Panc1 (cell line): ENCODE data around the gene CD14. TPM values are rescaled to one million over a fixed set of nuclear protein-coding genes. Genes with fewer than 3 reads are reported as not detected.
"Not testable (repeated sequence)": the region's sequence is repeated elsewhere in the genome, so short reads cannot be mapped to it uniquely, and the experiment has no call there.

ENCODE experiments used
- ATAC-seq: fragments of 200-7000 bp; cut with Tn5 transposase; 2 replicates; pipeline ENCODE4 v1.9.1; 2020; ENCODE audit warnings: mild to moderate bottlenecking, moderate library complexity
- BruUV-seq: library from RNA; stranded (reverse); fragments of 400-500 nt; replicated peaks from 2 replicates; lab custom pipeline; 2021; lab: Mats Ljungman, UMichigan
- CTCF ChIA-PET: fragments of 300-600 bp; sonication (Branson Sonifier 250); formaldehyde crosslinking; loops from one replicate; lab custom pipeline; 2022; ENCODE audit warnings: antibody characterized with exemption; lab: Charles Lee
- POLR2A ChIA-PET: fragments of 300-600 bp; sonication (Branson Sonifier 250); formaldehyde crosslinking; loops from one replicate; lab custom pipeline; 2022; ENCODE audit warnings: antibody characterized with exemption; lab: Charles Lee
- DNase-seq: peaks from one replicate; pipeline ENCODE4 v3.0.0-alpha.2; 2010; ENCODE audit warnings: low read depth, low spot score
- H3K27ac ChIP-seq: 2 replicates; pipeline ENCODE4 v1.5.1; 2011; ENCODE audit warnings: mild to moderate bottlenecking, low read length, inconsistent platforms
- H3K27me3 ChIP-seq: fragments of 200-500 bp; sonication (Bioruptor generic); 2 replicates; pipeline ENCODE4 v1.6.0; 2014; ENCODE audit warnings: low read length, inconsistent platforms; ENCODE audit not compliant: control insufficient read depth, insufficient read depth
- H3K36me3 ChIP-seq: fragments of 200-500 bp; sonication (Bioruptor generic); 2 replicates; pipeline ENCODE4 v1.5.1; 2014; ENCODE audit warnings: inconsistent platforms, mild to moderate bottlenecking, low read length, moderate library complexity; ENCODE audit not compliant: control insufficient read depth, insufficient read depth
- H3K4me1 ChIP-seq: 2 replicates; pipeline ENCODE4 v1.5.1; 2011; ENCODE audit warnings: inconsistent platforms, mild to moderate bottlenecking, low read length, moderate library complexity; ENCODE audit not compliant: control insufficient read depth, insufficient read depth
- H3K4me3 ChIP-seq, 2 experiments: 2 replicates each; pipeline ENCODE4 v1.5.1; 2011 to 2012; ENCODE audit warnings: low read depth in 2 of 2, low read length in 2 of 2, mild to moderate bottlenecking in 2 of 2, inconsistent platforms in 1 of 2, moderate library complexity in 1 of 2
- H3K9me3 ChIP-seq: fragments of 200-500 bp; sonication (Bioruptor generic); 2 replicates; pipeline ENCODE4 v1.5.1; 2014; ENCODE audit warnings: low read depth, mild to moderate bottlenecking, inconsistent platforms, low read length, moderate library complexity; ENCODE audit not compliant: control insufficient read depth, insufficient read depth
- CTCF ChIP-seq: fragments of 450-650 bp; IDR thresholded peaks from 2 replicates; pipeline ENCODE4 v1.5.1; 2017; ENCODE audit warnings: mild to moderate bottlenecking
- POLR2AphosphoS5 ChIP-seq: IDR thresholded peaks from 2 replicates; pipeline ENCODE4 v1.6.1; 2012; ENCODE audit warnings: mild to moderate bottlenecking, low read depth, low read length, moderate library complexity
- REST ChIP-seq, 2 experiments: IDR thresholded peaks; 2 replicates each; pipeline ENCODE4 v1.6.1; 2011 to 2012; ENCODE audit warnings: low read depth in 2 of 2, control low read depth in 1 of 2, low read length in 1 of 2, mild to moderate bottlenecking in 1 of 2, moderate library complexity in 1 of 2; ENCODE audit not compliant: insufficient read depth in 1 of 2
- SIN3A ChIP-seq: IDR thresholded peaks from 2 replicates; pipeline ENCODE4 v1.6.1; 2012; ENCODE audit warnings: low read depth, mild to moderate bottlenecking, low read length, moderate library complexity, borderline replicate concordance; ENCODE audit not compliant: insufficient read depth
- TCF7L2 ChIP-seq: IDR thresholded peaks from 2 replicates; pipeline ENCODE4 v1.6.1; 2011; ENCODE audit warnings: mild to moderate bottlenecking, low read depth, low read length, inconsistent platforms
- in situ Hi-C: cut with HindIII; loops from 2 replicates; pipeline ENCODE4 v1.10.0; 2016; ENCODE audit warnings: low sequenced_read_pairs, low pct_unique_long_range_greater_than_20kb
- intact Hi-C: fragments of 100-400 bp; cut with micrococcal nuclease; formaldehyde crosslinking; loops from one replicate; pipeline ENCODE4 v1.10.0; 2022; ENCODE audit not compliant: unreplicated experiment
- total RNA-seq: library from RNA; stranded (reverse); gene quantifications from one replicate; pipeline ENCODE4 v1.2.1, GENCODE V29; 2021; ENCODE audit not compliant: unreplicated experiment

CD14 gene
- total RNA-seq, 1 experiment from 2014 or later: 2.5 TPM

- ATAC-seq (peak; percentile 98), DNase-seq (peak; percentile 86)
- H3K27ac ChIP-seq: peak within 1 kb of the TSS; percentile 92
- no peaks in the 10 kb centered on the region for H3K9me3 ChIP-seq
- BruUV-seq: no TSS peak
- POLR2A ChIA-PET: interaction anchor here (0.7 kb wide), 1 partner anchor 8 kb away, joined by 3 read pairs; the partner anchor contains the start of genes IK and NDUFA2
- no peaks in the 10 kb centered on the region for H3K27me3 ChIP-seq
- TF ChIP-seq TCF7L2 (no peak), REST (IDR thresholded peaks at IDR 0.05; ENCODE audit: insufficient read depth in 1 of 2, low read depth in 2 of 2, low read length in 1 of 2) (no peak), SIN3A (peak; percentile 35; the same call in 1 of the 2 replicates), POLR2AphosphoS5 (peak; percentile 81), CTCF (peak; percentile 87)
- intact Hi-C loops: loop anchor here (5.0 kb wide), 2 partner anchors 62 to 77 kb away; partner anchors contain the start of genes APBB3 and SLC35A4
- H3K4me1 ChIP-seq: 0 out of 2 replicates have a peak, but pooled peaks cover 5% of the 10 kb centered on the region
- 0 out of 2 replicates have a peak, but pooled peaks cover 4% of the 10 kb centered on the region for H3K36me3 ChIP-seq
- in situ Hi-C loops: no loop called here
- peak within 1 kb of the TSS; percentile 84 to 86 for H3K4me3 ChIP-seq
- CTCF ChIA-PET: interaction anchor here (1.0 kb wide), 1 partner anchor 92 kb away, joined by 3 read pairs; the partner anchor contains the start of gene EIF4EBP3
Observed at GRCh38 chr5:140639148-140639981, 6.4 kb upstream of the CD14 start, which contains the start of gene TMCO6. Gene TMCO6, plus strand, starts transcription at chr5:140639451. Its CDS starts 77 bp downstream, at chr5:140639528.

- in situ Hi-C loops: not testable (repeated sequence)
Observed at GRCh38 chr5:140638898-140639147, 5.8 kb upstream of the CD14 start.

More at GRCh38 chr5:140638898-140639147, 5.8 kb upstream of the CD14 start:
- CTCF ChIA-PET: interaction anchor here (1.0 kb wide), 1 partner anchor 92 kb away, joined by 3 read pairs; the partner anchor contains the start of gene EIF4EBP3
- H3K27ac ChIP-seq: peak overlapping the region; percentile 92
- peak overlapping the region; percentile 84 to 86 for H3K4me3 ChIP-seq
- not testable (repeated sequence) for H3K27me3 ChIP-seq, H3K4me1 ChIP-seq, H3K36me3 ChIP-seq, DNase-seq, BruUV-seq, H3K9me3 ChIP-seq, ATAC-seq
- POLR2A ChIA-PET: interaction anchor here (0.5 to 0.7 kb wide), 2 partner anchors 9 to 26 kb away, joined by 3 to 6 read pairs; partner anchors contain the start of genes IK and NDUFA2
- intact Hi-C loops: loop anchor here (5.0 kb wide), 2 partner anchors 62 to 77 kb away; partner anchors contain the start of genes APBB3 and SLC35A4
